Colonic mucosa (tissue), 4 donors: ENCODE results near the gene IMMP2L. TPM values are rescaled to one million over a fixed set of nuclear protein-coding genes. Genes with fewer than 3 reads are reported as not detected.

ENCODE experiments used
- DNase-seq: peaks from one replicate; pipeline ENCODE4 v3.0.0-alpha.2; 2020
- H3K27ac ChIP-seq: fragments of 200-600 bp; one replicate; pipeline ENCODE4 v1.8.0; 2021
- H3K27me3 ChIP-seq: fragments of 200-600 bp; one replicate; pipeline ENCODE4 v1.8.0; 2021
- H3K36me3 ChIP-seq: fragments of 200-600 bp; one replicate; pipeline ENCODE4 v1.8.0; 2021
- H3K4me1 ChIP-seq: fragments of 200-600 bp; one replicate; pipeline ENCODE4 v1.8.0; 2021; ENCODE audit warnings: mild to moderate bottlenecking
- H3K4me3 ChIP-seq: fragments of 200-600 bp; one replicate; pipeline ENCODE4 v1.8.0; 2021
- H3K9ac ChIP-seq, 2 donors: one replicate each; pipeline ENCODE4 v1.7.0; 2013; ENCODE audit warnings: control low read depth in 2 of 2, low read depth in 2 of 2, low read length in 2 of 2
- H3K9me3 ChIP-seq: fragments of 200-600 bp; one replicate; pipeline ENCODE4 v1.8.0; 2021
- intact Hi-C: fragments of 100-400 bp; cut with DNase I; formaldehyde crosslinking; loops from one replicate; pipeline ENCODE4 v1.14.1; 2022
- total RNA-seq, 2 donors: library from RNA; stranded (reverse); fragmentation: NEBNext Ultra II Directional in 1 of 2; extraction: Animal tissue kit (Norgen Biotek cat#: 25700) in 1 of 2; gene quantifications; one replicate each; pipeline ENCODE4 v1.2.1, GENCODE V29; 2021
- TF ChIP-seq, protein P1 (sequence below): fragments of 200-600 bp; IDR thresholded peaks from one replicate; pipeline ENCODE4 v1.8.0; 2022; ENCODE audit warnings: antibody characterized with exemption, mild to moderate bottlenecking
- donor health status: healthy.
- donor health status: DM: no; HTN: no; CAD: no.
- donor health status: DM: no; HTN: no; CAD: no.

The IMMP2L gene
- total RNA-seq, 2 donors from 2014 or later = 13.4 to 15.4 TPM

DNA sequence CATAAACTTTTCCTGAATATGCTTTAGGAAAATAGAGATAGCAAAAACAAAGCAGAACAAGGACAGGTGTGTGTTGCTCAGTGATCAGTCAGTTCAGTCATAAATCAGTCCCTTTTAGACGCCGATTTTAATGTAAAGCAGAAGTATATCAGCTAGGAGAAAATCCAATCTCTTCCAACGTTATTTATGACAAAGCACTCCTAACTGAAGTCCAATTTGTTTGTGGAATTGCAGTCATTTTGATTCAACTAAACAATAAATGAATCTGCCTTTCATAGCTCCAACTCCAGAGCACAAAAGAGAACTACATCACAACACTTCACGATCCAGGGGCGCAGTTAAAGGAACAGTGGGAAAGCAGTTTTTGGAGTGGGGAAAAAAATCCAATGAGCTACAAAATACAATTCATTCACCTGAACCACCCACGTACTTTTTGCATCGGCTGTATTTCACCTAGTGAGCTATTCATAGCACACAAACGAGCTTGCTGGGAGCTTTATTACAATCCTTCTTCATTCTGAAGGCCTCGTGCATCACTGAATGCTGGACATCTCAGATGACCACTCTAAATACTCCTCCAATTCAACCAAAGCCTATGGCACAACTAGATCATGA is 320.0 kb downstream of the IMMP2L start:
- no peaks in the 10 kb centered on the region for H3K4me1 ChIP-seq
- TF ChIP-seq, protein P1, sequence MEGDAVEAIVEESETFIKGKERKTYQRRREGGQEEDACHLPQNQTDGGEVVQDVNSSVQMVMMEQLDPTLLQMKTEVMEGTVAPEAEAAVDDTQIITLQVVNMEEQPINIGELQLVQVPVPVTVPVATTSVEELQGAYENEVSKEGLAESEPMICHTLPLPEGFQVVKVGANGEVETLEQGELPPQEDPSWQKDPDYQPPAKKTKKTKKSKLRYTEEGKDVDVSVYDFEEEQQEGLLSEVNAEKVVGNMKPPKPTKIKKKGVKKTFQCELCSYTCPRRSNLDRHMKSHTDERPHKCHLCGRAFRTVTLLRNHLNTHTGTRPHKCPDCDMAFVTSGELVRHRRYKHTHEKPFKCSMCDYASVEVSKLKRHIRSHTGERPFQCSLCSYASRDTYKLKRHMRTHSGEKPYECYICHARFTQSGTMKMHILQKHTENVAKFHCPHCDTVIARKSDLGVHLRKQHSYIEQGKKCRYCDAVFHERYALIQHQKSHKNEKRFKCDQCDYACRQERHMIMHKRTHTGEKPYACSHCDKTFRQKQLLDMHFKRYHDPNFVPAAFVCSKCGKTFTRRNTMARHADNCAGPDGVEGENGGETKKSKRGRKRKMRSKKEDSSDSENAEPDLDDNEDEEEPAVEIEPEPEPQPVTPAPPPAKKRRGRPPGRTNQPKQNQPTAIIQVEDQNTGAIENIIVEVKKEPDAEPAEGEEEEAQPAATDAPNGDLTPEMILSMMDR = no peak
- no peak for DNase-seq
- H3K9ac ChIP-seq = no peak overlapping the region
- H3K27me3 ChIP-seq = no peaks in the 10 kb centered on the region
- no peak overlapping the region for H3K4me3 ChIP-seq
- no peaks in the 10 kb centered on the region for H3K36me3 ChIP-seq
- intact Hi-C loops = no loop called here
- no peak overlapping the region for H3K27ac ChIP-seq
- no peaks in the 10 kb centered on the region for H3K9me3 ChIP-seq

DNA sequence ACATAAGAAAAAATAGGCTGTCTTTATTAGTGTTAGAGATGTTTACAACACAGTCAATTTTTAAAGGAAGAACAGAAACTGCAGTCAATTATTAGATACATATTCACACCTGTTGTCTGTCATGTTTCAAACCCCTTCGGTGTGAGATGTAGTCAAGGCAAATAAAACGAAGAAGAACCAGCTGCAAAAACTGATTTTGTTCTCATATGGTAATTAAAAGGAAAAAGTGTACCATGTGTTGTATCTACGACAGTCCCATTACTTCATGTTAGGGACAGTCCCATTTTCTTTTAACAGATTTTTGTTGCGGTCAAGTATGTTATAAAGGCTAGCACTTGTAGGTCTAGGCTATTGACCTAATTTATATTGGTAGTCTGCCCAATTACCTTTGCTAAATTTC is 321.9 kb downstream of the IMMP2L start:
- no peaks in the 10 kb centered on the region for H3K27me3 ChIP-seq
- intact Hi-C loops = no loop called here
- H3K9ac ChIP-seq = no peak overlapping the region
- no peaks in the 10 kb centered on the region for H3K4me1 ChIP-seq
- no peak overlapping the region for H3K27ac ChIP-seq
- no peaks in the 10 kb centered on the region for H3K9me3 ChIP-seq
- no peak overlapping the region for H3K4me3 ChIP-seq
- TF ChIP-seq, protein P1 = no peak
- no peak for DNase-seq
- no peaks in the 10 kb centered on the region for H3K36me3 ChIP-seq

DNA sequence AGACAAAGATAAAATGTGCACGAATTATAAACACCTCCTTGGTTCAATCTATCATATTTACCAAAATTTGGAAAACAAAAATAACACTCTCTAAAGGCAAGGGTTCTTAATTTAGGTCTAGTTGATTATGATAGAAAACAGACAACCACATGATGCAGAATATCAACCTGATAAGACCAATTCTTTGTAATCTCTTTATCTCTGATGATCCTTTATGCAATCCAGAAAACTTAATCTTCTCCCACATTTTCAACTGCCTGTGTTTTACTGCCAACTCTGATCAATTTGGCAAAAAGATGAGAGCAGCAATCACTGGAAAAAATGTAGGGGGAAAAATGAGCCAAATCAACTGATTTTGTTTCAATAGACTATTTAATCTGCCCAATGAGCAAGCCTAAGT is 322.9 kb downstream of the IMMP2L start:
- H3K4me3 ChIP-seq = no peak overlapping the region
- H3K27ac ChIP-seq = no peak overlapping the region

DNA sequence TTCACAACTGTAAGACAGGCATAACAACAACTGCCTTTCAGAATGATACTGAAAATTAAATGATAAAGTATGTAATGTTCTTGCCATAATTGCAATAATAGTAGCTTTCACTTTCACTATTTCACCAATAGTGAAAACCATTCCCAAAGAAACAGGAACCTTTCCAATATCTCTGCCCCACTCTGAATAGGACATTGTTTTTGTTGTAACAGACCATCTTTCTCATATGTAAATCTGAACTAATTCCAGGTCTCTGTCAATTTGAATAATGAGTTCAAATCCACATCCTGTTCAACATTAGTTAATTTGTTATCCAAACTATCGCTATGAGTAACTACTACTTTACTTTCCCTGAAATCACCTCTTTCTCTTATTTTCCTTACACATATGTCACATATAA is 323.4 kb downstream of the IMMP2L start:
- no peak overlapping the region for H3K9ac ChIP-seq
- no peak overlapping the region for H3K4me3 ChIP-seq
- intact Hi-C loops = no loop called here

More for the DNA sequence above, 322.9 kb downstream of the IMMP2L start:
- Histone ChIP-seq H3K4me1 (no peaks in the 10 kb centered on the region), H3K36me3 (no peaks in the 10 kb centered on the region), H3K9me3 (no peaks in the 10 kb centered on the region), H3K27me3 (no peaks in the 10 kb centered on the region), H3K9ac (no peak overlapping the region)
- no peak for DNase-seq
- intact Hi-C loops = no loop called here
- TF ChIP-seq, protein P1 = no peak

DNA sequence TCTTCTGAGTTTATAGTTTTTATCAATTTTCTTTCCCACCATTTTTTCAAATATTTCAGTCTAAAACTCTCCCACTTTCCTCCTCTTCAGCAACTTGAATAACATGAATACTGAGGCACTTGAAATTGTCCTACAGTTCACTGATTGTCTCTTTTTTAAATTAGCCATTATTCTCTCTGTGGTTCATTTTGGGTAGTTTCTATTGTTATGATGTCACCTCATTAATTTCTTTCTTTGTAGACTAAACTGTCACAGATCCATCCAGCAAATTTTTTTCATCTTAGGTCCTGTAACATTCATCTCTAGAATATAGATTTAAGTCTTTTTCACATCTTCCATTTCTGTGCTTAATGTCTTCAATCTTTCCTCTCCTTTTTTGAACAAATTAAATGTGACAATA is 326.6 kb downstream of the IMMP2L start:
- no peaks in the 10 kb centered on the region for H3K4me1 ChIP-seq
- no peak overlapping the region for H3K27ac ChIP-seq
- no peaks in the 10 kb centered on the region for H3K36me3 ChIP-seq
- no peak for DNase-seq
- TF ChIP-seq, protein P1 = no peak
- H3K27me3 ChIP-seq = no peaks in the 10 kb centered on the region
- H3K9ac ChIP-seq = no peak overlapping the region
- H3K4me3 ChIP-seq = no peak overlapping the region
- intact Hi-C loops = no loop called here
- no peaks in the 10 kb centered on the region for H3K9me3 ChIP-seq

More for the DNA sequence above, 323.4 kb downstream of the IMMP2L start:
- H3K27ac ChIP-seq = no peak overlapping the region
- no peaks in the 10 kb centered on the region for H3K9me3 ChIP-seq
- H3K4me1 ChIP-seq = no peaks in the 10 kb centered on the region
- no peak for DNase-seq
- H3K27me3 ChIP-seq = no peaks in the 10 kb centered on the region
- H3K36me3 ChIP-seq = no peaks in the 10 kb centered on the region
- TF ChIP-seq, protein P1 = no peak
